Duodenal mucosa (tissue), 2 donors: ENCODE measurements around the gene CROT.

ENCODE experiments used
- H3K27ac ChIP-seq: one replicate; pipeline ENCODE4 v1.7.0; 2013; ENCODE audit warnings: low read depth, low read length
- H3K27me3 ChIP-seq, 2 donors: one replicate each; pipeline ENCODE4 v1.7.0; 2013; ENCODE audit warnings: low read length in 2 of 2, control low read depth in 1 of 2; ENCODE audit not compliant: insufficient read depth in 2 of 2, control insufficient read depth in 1 of 2
- H3K36me3 ChIP-seq, 2 donors: one replicate each; pipeline ENCODE4 v1.7.0; 2013; ENCODE audit warnings: low read length in 2 of 2, control low read depth in 1 of 2; ENCODE audit not compliant: insufficient read depth in 2 of 2, control insufficient read depth in 1 of 2
- H3K4me1 ChIP-seq, 2 donors: one replicate each; pipeline ENCODE4 v1.7.0; 2013; ENCODE audit warnings: low read length in 2 of 2, control low read depth in 1 of 2; ENCODE audit not compliant: insufficient read depth in 2 of 2, control insufficient read depth in 1 of 2
- H3K4me3 ChIP-seq, 2 donors: one replicate each; pipeline ENCODE4 v1.7.0; 2013; ENCODE audit warnings: low read length in 2 of 2, low read depth in 1 of 2
- H3K9ac ChIP-seq, 2 donors: one replicate each; pipeline ENCODE4 v1.7.0; 2013; ENCODE audit warnings: low read length in 2 of 2, low read depth in 1 of 2
- H3K9me3 ChIP-seq, 2 donors: one replicate each; pipeline ENCODE4 v1.7.0; 2013; ENCODE audit warnings: low read length in 2 of 2, control low read depth in 1 of 2; ENCODE audit not compliant: control insufficient read depth in 1 of 2

Gene CROT

DNA sequence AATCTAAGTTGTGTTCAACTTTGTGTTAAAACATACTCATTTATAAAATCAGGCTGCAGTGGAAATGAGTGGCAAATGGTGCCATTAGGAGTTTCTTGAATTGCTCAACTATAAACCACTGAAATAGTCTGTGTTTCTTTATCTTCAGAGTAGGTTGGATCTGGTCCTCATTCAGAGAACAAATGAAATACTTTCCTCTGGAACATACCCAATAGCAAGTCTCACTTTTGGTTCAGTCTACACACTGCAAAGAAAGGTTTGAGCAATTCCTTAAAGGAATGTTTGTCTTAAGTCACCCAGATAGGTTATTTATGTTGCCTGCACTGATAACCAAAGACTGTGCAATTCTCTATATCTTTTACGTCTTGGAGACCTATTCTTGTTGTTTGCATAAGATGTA lies 67.6 kb downstream of the CROT start:
- H3K4me1 ChIP-seq, result peaks cover 8 to 12% of the 10 kb centered on the region in 2 donors
- no peaks in the 10 kb centered on the region for H3K36me3 ChIP-seq
- no peak overlapping the region for H3K9ac ChIP-seq
- no peak overlapping the region for H3K27ac ChIP-seq
- H3K9me3 ChIP-seq, result no peaks in the 10 kb centered on the region
- no peaks in the 10 kb centered on the region for H3K27me3 ChIP-seq
- no peak overlapping the region for H3K4me3 ChIP-seq

DNA sequence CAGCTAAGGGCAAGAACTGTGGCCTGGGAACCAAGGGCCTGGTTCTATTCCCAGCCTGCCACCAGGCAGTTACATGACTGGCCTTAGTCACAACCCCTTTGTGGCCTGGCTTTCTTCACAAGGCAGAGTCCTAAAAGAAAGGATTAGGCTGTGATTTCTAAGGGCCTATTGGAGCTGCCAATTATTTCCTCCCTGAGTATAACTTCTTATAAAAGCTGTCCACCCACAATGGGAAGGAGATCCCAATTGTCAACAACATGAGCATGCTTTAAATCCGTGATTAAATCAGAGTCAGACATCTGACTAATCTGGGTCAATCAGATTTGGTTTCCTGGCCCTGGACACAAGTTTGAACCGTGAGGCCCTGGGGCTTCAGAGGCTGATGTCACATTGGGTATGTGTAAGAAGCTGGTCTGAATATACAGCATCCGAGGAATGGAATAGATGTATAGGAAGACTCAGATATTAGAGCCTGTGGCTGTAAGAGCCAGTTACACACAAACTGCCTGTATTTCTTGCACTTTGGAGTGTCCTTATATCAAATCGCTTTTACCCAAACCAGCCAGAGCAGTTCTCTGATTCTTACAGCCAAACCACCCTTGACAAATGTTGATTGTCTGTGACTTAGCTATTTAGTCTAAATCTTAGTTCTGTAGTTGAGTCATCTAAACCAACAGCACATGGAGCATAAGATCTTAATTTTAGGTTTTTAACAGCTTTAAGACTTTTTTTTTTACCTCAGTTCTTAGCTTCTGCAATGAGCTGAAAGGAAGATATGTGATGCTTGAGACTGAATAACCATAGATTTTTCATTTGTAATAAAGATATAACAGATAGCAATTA lies 68.7 kb downstream of the CROT start:
- Histone ChIP-seq H3K4me3 (no peak overlapping the region), H3K9me3 (no peaks in the 10 kb centered on the region), H3K36me3 (no peaks in the 10 kb centered on the region), H3K27ac (no peak overlapping the region), H3K9ac (no peak overlapping the region), H3K27me3 (no peaks in the 10 kb centered on the region), H3K4me1 (peaks cover 8 to 12% of the 10 kb centered on the region in 2 donors)

DNA sequence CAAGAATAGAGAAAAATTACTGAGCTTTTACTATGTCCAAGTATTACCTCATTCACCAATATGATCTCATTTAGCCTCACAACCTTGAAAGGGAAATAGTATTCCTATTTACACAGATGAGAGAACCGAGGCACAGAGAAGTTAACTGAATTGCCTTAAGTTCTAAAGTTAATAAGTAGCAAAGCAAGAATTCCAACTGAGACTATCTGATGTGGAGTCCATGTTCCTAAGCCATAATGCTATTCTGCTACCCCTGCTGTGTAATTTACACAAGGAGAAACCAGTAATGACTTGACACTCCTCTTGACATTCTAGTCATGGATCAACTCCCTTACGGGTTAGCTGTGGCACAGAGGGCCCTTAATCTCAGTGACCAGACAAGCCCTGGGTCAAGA lies 69.3 kb downstream of the CROT start:
- no peaks in the 10 kb centered on the region for H3K27me3 ChIP-seq
- no peaks in the 10 kb centered on the region for H3K36me3 ChIP-seq
- no peak overlapping the region for H3K27ac ChIP-seq

DNA sequence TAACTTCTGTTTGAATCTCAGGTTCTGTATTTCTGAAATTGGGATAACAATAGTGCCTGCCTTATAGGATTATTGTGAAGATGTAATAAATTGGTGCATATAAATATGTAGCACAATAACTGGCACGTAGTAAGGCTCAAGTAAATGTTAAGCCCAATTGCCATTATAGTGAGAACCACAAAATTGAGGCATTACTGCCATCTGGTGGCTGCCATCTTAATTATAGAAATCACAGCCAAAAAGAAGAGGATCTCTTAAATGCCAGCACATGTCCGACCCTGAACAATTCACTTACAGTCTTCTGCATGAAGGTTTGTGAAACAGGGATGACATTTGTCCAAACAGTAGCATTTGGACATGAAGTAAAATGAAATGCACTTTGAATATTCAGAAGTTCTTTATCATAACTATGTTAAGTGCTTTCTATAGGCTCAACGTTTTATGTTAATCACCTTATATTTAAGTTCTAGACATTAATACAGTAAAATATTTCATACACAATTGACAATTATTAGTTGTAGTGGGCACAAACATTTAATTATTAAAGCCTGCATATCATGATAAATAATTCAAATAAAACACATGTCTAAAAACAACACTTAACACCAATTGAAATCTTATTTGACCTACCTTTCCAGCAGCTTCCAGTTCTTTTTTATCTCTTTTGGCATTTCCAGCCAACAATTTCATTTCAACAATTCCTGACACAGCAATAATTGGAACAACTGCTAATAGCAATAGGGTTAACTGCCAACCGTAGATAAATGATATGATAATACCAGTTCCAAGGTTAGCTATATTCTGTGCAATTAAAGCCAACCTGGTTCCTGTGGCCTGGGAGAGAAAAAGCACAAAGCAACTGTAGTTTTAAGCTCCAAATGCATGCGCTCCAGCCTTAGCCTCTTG lies 71.5 kb downstream of the CROT start:
- no peak overlapping the region for H3K9ac ChIP-seq
- H3K9me3 ChIP-seq, result no peaks in the 10 kb centered on the region
- no peaks in the 10 kb centered on the region for H3K36me3 ChIP-seq
- H3K4me1 ChIP-seq, result peaks cover 8 to 12% of the 10 kb centered on the region in 2 donors
- no peak overlapping the region for H3K4me3 ChIP-seq
- no peaks in the 10 kb centered on the region for H3K27me3 ChIP-seq
- no peak overlapping the region for H3K27ac ChIP-seq

More for the DNA sequence above, 69.3 kb downstream of the CROT start:
- Histone ChIP-seq H3K9ac (no peak overlapping the region), H3K4me3 (no peak overlapping the region), H3K9me3 (no peaks in the 10 kb centered on the region), H3K4me1 (peaks cover 8 to 12% of the 10 kb centered on the region in 2 donors)

DNA sequence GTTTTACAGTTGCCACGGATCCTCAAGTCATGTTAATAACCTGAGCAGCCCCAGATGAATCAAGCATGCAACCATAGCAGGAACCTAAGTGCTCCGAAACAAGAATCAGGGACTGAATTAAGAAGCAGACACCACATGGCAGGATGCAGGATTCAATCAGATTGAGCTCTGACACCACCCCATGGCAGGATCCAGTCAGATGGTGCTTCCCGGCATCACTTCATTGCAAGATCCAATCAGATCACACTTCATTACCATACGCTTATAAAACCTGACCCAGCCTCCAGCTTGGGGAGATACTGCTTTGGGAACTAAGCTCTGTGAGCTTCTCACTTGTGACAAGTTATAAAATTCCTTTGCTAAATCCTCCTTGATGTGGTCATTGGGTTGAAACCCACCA lies 74.7 kb downstream of the CROT start:
- peaks cover 8 to 12% of the 10 kb centered on the region in 2 donors for H3K4me1 ChIP-seq
- H3K4me3 ChIP-seq, result no peak overlapping the region
- H3K36me3 ChIP-seq, result no peaks in the 10 kb centered on the region
- H3K27me3 ChIP-seq, result no peaks in the 10 kb centered on the region
- H3K27ac ChIP-seq, result no peak overlapping the region
- no peak overlapping the region for H3K9ac ChIP-seq
- H3K9me3 ChIP-seq, result no peaks in the 10 kb centered on the region

DNA sequence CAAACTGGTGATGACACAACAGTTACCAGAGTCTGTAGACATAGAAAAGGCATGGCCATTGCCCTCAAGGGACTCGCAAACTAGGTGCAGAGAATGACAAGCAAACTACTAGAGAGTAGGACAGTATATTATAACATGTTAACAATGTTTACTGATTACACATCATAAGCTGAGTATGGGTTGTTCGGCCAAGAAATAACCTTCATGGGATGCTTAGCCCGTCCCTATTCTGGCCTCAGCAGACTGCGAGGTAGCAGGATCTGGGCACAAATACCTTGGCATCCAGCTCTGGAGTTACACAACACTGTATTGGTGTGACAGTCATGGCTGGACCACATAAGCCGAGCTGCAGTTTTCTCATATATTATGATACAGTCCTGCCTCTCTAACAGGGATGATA lies 78.6 kb downstream of the CROT start:
- no peaks in the 10 kb centered on the region for H3K36me3 ChIP-seq
- no peaks in the 10 kb centered on the region for H3K9me3 ChIP-seq
- H3K27me3 ChIP-seq, result no peaks in the 10 kb centered on the region

DNA sequence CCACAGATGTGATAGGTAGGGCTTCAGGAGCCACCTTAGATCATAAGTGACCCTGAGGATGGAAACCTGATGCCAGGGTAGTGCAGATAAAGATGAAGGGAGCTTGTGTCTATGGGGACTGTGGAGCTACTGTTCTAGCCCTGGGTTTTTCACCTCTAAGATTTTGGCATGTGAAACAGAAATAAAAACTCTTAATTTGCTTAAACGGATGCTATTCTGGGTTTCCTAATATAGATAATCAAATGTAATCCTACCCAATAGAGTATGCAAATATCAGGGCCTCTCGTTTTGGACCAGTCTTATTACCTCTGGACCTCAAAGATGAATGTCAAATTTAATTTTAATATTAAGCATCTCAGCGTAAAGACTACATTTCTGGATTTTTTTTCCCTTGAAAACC lies 80.7 kb downstream of the CROT start:
- H3K4me1 ChIP-seq, result no peaks in the 10 kb centered on the region
- H3K9ac ChIP-seq, result no peak overlapping the region
- no peak overlapping the region for H3K4me3 ChIP-seq
- no peaks in the 10 kb centered on the region for H3K36me3 ChIP-seq
- H3K27me3 ChIP-seq, result no peaks in the 10 kb centered on the region
- no peak overlapping the region for H3K27ac ChIP-seq
- H3K9me3 ChIP-seq, result no peaks in the 10 kb centered on the region

More for the DNA sequence above, 78.6 kb downstream of the CROT start:
- H3K27ac ChIP-seq, result no peak overlapping the region
- H3K9ac ChIP-seq, result no peak overlapping the region
- no peaks in the 10 kb centered on the region for H3K4me1 ChIP-seq
- H3K4me3 ChIP-seq, result no peak overlapping the region

DNA sequence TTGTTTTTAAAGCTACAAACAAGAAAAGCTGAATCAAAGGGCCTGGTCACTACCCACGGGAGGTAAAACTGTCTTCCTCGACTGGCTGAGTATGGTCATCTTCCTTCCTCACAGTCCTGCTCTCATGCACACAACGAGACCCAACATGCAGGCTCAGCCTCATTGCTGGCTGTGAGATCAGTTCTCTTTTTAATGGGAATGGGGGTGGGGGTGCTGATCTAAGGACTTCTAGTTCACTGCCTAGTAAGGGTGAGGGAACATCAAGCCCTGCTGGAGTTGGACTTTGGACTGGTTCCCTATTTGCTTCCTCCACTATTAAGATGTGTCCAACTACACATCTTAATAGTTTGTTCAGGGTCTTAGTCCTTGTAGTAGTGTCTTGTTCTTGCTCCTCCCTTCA lies 81.8 kb downstream of the CROT start:
- Histone ChIP-seq H3K27ac (no peak overlapping the region), H3K9ac (no peak overlapping the region), H3K4me3 (no peak overlapping the region), H3K27me3 (no peaks in the 10 kb centered on the region), H3K4me1 (no peaks in the 10 kb centered on the region), H3K36me3 (no peaks in the 10 kb centered on the region), H3K9me3 (no peaks in the 10 kb centered on the region)

DNA sequence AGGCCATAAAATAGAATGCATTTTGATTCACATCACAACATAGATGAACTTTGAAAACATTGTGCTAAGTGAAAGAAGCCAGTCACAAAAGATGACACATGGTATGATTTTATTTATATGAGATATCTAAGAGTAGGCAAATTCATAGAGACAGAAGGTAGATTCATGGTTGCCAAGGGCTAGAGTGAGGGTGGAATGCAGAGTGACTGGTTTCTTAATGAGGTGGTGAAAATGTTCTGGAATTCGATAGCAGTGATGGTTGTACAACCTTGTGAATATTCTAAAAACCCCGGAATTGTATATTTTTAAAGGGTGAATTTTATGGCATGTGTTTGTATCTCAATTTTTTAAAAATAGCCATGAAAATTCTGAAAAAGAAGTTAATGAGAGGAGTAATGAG lies 87.1 kb downstream of the CROT start:
- H3K9me3 ChIP-seq, result no peaks in the 10 kb centered on the region
- H3K36me3 ChIP-seq, result no peaks in the 10 kb centered on the region
- no peak overlapping the region for H3K9ac ChIP-seq
- no peaks in the 10 kb centered on the region for H3K4me1 ChIP-seq
- no peak overlapping the region for H3K4me3 ChIP-seq
- no peaks in the 10 kb centered on the region for H3K27me3 ChIP-seq
- H3K27ac ChIP-seq, result no peak overlapping the region

DNA sequence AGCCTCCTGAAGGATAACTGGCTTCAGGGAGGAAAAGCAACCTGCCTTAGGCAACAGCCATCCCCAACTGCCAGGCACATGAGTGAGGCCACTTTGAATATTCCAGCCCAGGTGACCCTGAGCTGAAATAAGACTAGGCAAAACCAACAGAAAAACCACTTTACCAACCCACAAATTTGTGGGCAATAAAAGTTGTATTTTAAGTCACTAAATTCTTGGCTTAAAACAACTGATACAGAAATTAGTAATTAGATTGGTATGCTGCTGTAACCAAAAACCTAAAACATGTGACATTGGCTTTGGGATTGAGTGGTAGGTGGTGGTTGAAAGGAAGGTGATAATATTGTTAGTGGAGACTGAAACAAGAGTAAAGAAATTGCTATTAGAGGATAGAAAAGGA lies 90.1 kb downstream of the CROT start:
- Histone ChIP-seq H3K4me3 (no peak overlapping the region), H3K9ac (no peak overlapping the region), H3K27ac (no peak overlapping the region), H3K36me3 (no peaks in the 10 kb centered on the region), H3K4me1 (no peaks in the 10 kb centered on the region), H3K9me3 (no peaks in the 10 kb centered on the region), H3K27me3 (no peaks in the 10 kb centered on the region)
